Mesothelial cell of epicardium (in vitro differentiated cells): ENCODE results near the gene UBE2E1. TPM values are rescaled to one million over a fixed set of nuclear protein-coding genes. Genes with fewer than 3 reads are reported as not detected.
A peak's percentile ranks its signal among the peaks of the same experiment; 100 is the strongest.

Experiments
- DNase-seq, 2 experiments: peaks; one replicate each; pipeline ENCODE4 v3.0.0; 2021; ENCODE audit warnings: low spot score in 2 of 2; ENCODE audit not compliant: unreplicated experiment in 2 of 2
- H3K27ac Mint-ChIP-seq: 2 replicates; pipeline ENCODE4 v1.8.0; 2021; ENCODE audit warnings: mixed read lengths
- H3K27me3 Mint-ChIP-seq: 2 replicates; pipeline ENCODE4 v1.8.0; 2021; ENCODE audit warnings: low read depth, mixed read lengths
- H3K36me3 Mint-ChIP-seq: 2 replicates; pipeline ENCODE4 v1.8.0; 2021; ENCODE audit warnings: mixed read lengths
- H3K4me1 Mint-ChIP-seq: 2 replicates; pipeline ENCODE4 v1.8.0; 2021; ENCODE audit warnings: mixed read lengths
- H3K4me3 Mint-ChIP-seq: 2 replicates; pipeline ENCODE4 v1.8.0; 2021; ENCODE audit warnings: mild to moderate bottlenecking, moderate library complexity, mixed read lengths
- H3K9me3 Mint-ChIP-seq: 2 replicates; pipeline ENCODE4 v1.8.0; 2021; ENCODE audit warnings: mixed read lengths
- CTCF ChIP-seq: fragments of 200-600 bp; sonication (generic); IDR thresholded peaks from one replicate; pipeline ENCODE4 v1.5.0; 2021; ENCODE audit warnings: antibody characterized with exemption; ENCODE audit not compliant: unreplicated experiment
- total RNA-seq: library from RNA; stranded (reverse); gene quantifications from 3 replicates; pipeline ENCODE4 v1.2.1, GENCODE V29; 2021

UBE2E1 gene
- total RNA-seq, 1 donor from 2014 or later: 89.9 TPM

GRCh38 chr3:23804441-23805209 lies 1.1 kb upstream of the UBE2E1 start:
- Mint-ChIP-seq H3K4me1 (peaks cover 35% of the 10 kb centered on the region), H3K36me3 (peaks cover 2% of the 10 kb centered on the region), H3K9me3 (no peaks in the 10 kb centered on the region), H3K4me3 (peak overlapping the region; percentile 94), H3K27me3 (no peaks in the 10 kb centered on the region), H3K27ac (peak overlapping the region; percentile 1)
- no peak for TF ChIP-seq CTCF
- DNase-seq: no peak

- Mint-ChIP-seq H3K27me3 (no peaks in the 10 kb centered on the region), H3K9me3 (no peaks in the 10 kb centered on the region), H3K36me3 (peaks cover 2% of the 10 kb centered on the region), H3K4me1 (peaks cover 41% of the 10 kb centered on the region), H3K27ac (peak overlapping the region; percentile 55), H3K4me3 (peak overlapping the region; percentile 94)
- no peak for TF ChIP-seq CTCF
- DNase-seq: no peak
Measured at GRCh38 chr3:23805210-23805632, 534 bp upstream of the UBE2E1 start.

- peak overlapping the region; percentile 96 for H3K4me3 Mint-ChIP-seq
Measured at GRCh38 chr3:23806534-23807423, 1.0 kb downstream of the UBE2E1 start.

DNA sequence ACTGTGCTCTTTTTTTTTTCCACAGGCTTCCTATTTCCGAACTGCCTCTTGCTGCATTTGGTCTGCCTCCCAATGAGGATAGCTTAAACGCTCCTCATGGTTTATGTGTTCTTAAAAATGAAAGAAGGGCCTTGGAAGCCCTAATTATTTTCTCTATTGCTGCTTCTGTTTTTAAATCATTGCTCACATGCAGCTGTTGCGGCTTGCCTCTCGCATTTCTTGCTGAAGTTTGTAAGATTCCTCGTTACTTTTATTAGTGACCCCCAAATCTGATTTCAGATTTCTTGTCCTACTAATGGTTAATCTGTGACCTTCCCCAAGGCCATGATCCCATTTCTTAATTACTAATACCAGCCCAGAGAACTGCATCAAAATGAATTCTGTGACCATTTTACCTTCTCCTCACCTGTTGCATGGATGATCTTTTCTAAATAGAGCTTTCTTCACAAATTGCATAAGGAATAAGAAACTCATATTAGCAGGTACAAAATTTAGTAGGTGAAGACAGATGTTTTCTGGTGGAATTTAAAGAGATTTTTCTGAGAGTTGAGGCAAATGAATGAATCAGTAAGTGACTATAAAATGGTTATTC lies 1.8 kb downstream of the UBE2E1 start:
- Mint-ChIP-seq H3K4me1 (peaks cover 59% of the 10 kb centered on the region), H3K27ac (peak overlapping the region; percentile 96), H3K27me3 (no peaks in the 10 kb centered on the region), H3K9me3 (no peaks in the 10 kb centered on the region), H3K36me3 (peaks cover 4% of the 10 kb centered on the region), H3K4me3 (peak overlapping the region; percentile 96)
- DNase-seq: no peak
- TF ChIP-seq CTCF: no peak

More at GRCh38 chr3:23806534-23807423, 1.0 kb downstream of the UBE2E1 start:
- Mint-ChIP-seq H3K27me3 (no peaks in the 10 kb centered on the region), H3K9me3 (no peaks in the 10 kb centered on the region), H3K27ac (peak overlapping the region; percentile 96), H3K36me3 (peaks cover 2% of the 10 kb centered on the region), H3K4me1 (peaks cover 52% of the 10 kb centered on the region)
- no peak for TF ChIP-seq CTCF
- DNase-seq: peak; percentile 25 to 55

- H3K27ac Mint-ChIP-seq: no peak overlapping the region
- H3K36me3 Mint-ChIP-seq: peaks cover 7% of the 10 kb centered on the region
- H3K4me1 Mint-ChIP-seq: peaks cover 64% of the 10 kb centered on the region
- no peak for TF ChIP-seq CTCF
- H3K9me3 Mint-ChIP-seq: no peaks in the 10 kb centered on the region
- H3K4me3 Mint-ChIP-seq: peak overlapping the region; percentile 96
- no peaks in the 10 kb centered on the region for H3K27me3 Mint-ChIP-seq
- no peak for DNase-seq
Measured at GRCh38 chr3:23808525-23808924, 2.8 kb downstream of the UBE2E1 start.
